ENCODE data around the gene BBS9. TPM values are rescaled to one million over a fixed set of nuclear protein-coding genes. Genes with fewer than 3 reads are reported as not detected.

The BBS9 gene
- total RNA-seq, 1 donor from 2014 or later = 31.2 TPM

GRCh38 chr7:33590916-33591315, 461.6 kb downstream of the BBS9 start:
- Histone ChIP-seq H3K27ac (no peak overlapping the region), H3K4me1 (peaks cover 4% of the 10 kb centered on the region), H3K27me3 (no peaks in the 10 kb centered on the region), H3K4me3 (no peak overlapping the region), H3K36me3 (no peaks in the 10 kb centered on the region), H3K9me3 (no peaks in the 10 kb centered on the region)
- intact Hi-C loops (cut with DNase I) = no loop called here
- no peak for DNase-seq (ENCODE audit: extremely low spot score in 2 of 2)
- no peak for TF ChIP-seq POLR2AphosphoS5 (IDR thresholded peaks at IDR 0.05; ENCODE audit: insufficient read depth in 1 of 2, low read depth in 1 of 2)
- no peak for TF ChIP-seq POLR2A (IDR thresholded peaks at IDR 0.05)
- no peak for TF ChIP-seq CTCF (IDR thresholded peaks at IDR 0.05)

- intact Hi-C loops (cut with DNase I) = no loop called here
- peaks cover 4% of the 10 kb centered on the region for H3K4me1 ChIP-seq
- DNase-seq (ENCODE audit: extremely low spot score in 2 of 2) = no peak
- H3K27me3 ChIP-seq = no peaks in the 10 kb centered on the region
- TF ChIP-seq POLR2A (IDR thresholded peaks at IDR 0.05) (no peak), CTCF (IDR thresholded peaks at IDR 0.05) (no peak), POLR2AphosphoS5 (IDR thresholded peaks at IDR 0.05; ENCODE audit: insufficient read depth in 1 of 2, low read depth in 1 of 2) (no peak)
- H3K27ac ChIP-seq = no peak overlapping the region
- H3K36me3 ChIP-seq = no peaks in the 10 kb centered on the region
- no peaks in the 10 kb centered on the region for H3K9me3 ChIP-seq
- H3K4me3 ChIP-seq = no peak overlapping the region
Measured at GRCh38 chr7:33591490-33591889, 462.1 kb downstream of the BBS9 start.

GRCh38 chr7:33592718-33593117, 463.4 kb downstream of the BBS9 start:
- Histone ChIP-seq H3K27ac (no peak overlapping the region), H3K27me3 (no peaks in the 10 kb centered on the region), H3K4me3 (no peak overlapping the region), H3K4me1 (peaks cover 4% of the 10 kb centered on the region), H3K36me3 (no peaks in the 10 kb centered on the region), H3K9me3 (no peaks in the 10 kb centered on the region)
- intact Hi-C loops (cut with DNase I) = no loop called here
- DNase-seq (ENCODE audit: extremely low spot score in 2 of 2) = no peak
- TF ChIP-seq POLR2AphosphoS5 (IDR thresholded peaks at IDR 0.05; ENCODE audit: insufficient read depth in 1 of 2, low read depth in 1 of 2) (no peak), POLR2A (IDR thresholded peaks at IDR 0.05) (no peak), CTCF (IDR thresholded peaks at IDR 0.05) (no peak)

GRCh38 chr7:33593611-33594010, 464.2 kb downstream of the BBS9 start:
- Histone ChIP-seq H3K4me3 (no peak overlapping the region), H3K9me3 (no peaks in the 10 kb centered on the region), H3K27me3 (no peaks in the 10 kb centered on the region), H3K27ac (no peak overlapping the region), H3K36me3 (no peaks in the 10 kb centered on the region), H3K4me1 (peaks cover 4% of the 10 kb centered on the region)
- no peak for DNase-seq (ENCODE audit: extremely low spot score in 2 of 2)
- intact Hi-C loops (cut with DNase I) = no loop called here
- no peak for TF ChIP-seq CTCF (IDR thresholded peaks at IDR 0.05)
- no peak for TF ChIP-seq POLR2AphosphoS5 (IDR thresholded peaks at IDR 0.05; ENCODE audit: insufficient read depth in 1 of 2, low read depth in 1 of 2)
- no peak for TF ChIP-seq POLR2A (IDR thresholded peaks at IDR 0.05)

- intact Hi-C loops (cut with DNase I) = no loop called here
- Histone ChIP-seq H3K36me3 (no peaks in the 10 kb centered on the region), H3K9me3 (no peaks in the 10 kb centered on the region), H3K4me3 (no peak overlapping the region), H3K27me3 (no peaks in the 10 kb centered on the region), H3K27ac (no peak overlapping the region), H3K4me1 (peaks cover 4% of the 10 kb centered on the region)
- DNase-seq (ENCODE audit: extremely low spot score in 2 of 2) = no peak
- TF ChIP-seq CTCF (IDR thresholded peaks at IDR 0.05) = no peak
- no peak for TF ChIP-seq POLR2AphosphoS5 (IDR thresholded peaks at IDR 0.05; ENCODE audit: insufficient read depth in 1 of 2, low read depth in 1 of 2)
- no peak for TF ChIP-seq POLR2A (IDR thresholded peaks at IDR 0.05)
Measured at GRCh38 chr7:33596686-33597085, 467.3 kb downstream of the BBS9 start.
